Gastrocnemius medialis (tissue), 4 donors: Measurements from ENCODE around the gene PPDPF. TPM values are rescaled to one million over a fixed set of nuclear protein-coding genes. Genes with fewer than 3 reads are reported as not detected.
A peak's percentile ranks its signal among the peaks of the same experiment; 100 is the strongest.

ENCODE experiments used
- ATAC-seq, 2 donors: fragments of 150-250 bp; one replicate each; pipeline ENCODE4 v1.9.1; 2016
- DNase-seq, 2 donors: peaks; one replicate each; pipeline ENCODE4 v3.0.0-alpha.2; 2019
- H3K27ac ChIP-seq, 4 donors: fragments of 200-600 bp; sonication (generic); 1 replicate in 1 of 4; 2 replicates in 3 of 4; pipeline ENCODE4 v1.5.1; 2016 to 2018; ENCODE audit warnings: mild to moderate bottlenecking in 2 of 4, moderate library complexity in 1 of 4
- H3K27me3 ChIP-seq, 3 donors: fragments of 200-600 bp; sonication (generic) in 2 of 3; 1 replicate in 1 of 3; 2 replicates in 2 of 3; pipeline versions ENCODE4 v1.5.1 to v1.6.0; 2016 to 2019; ENCODE audit warnings: mild to moderate bottlenecking in 1 of 3, moderate library complexity in 1 of 3
- H3K36me3 ChIP-seq, 2 donors: fragments of 200-600 bp; sonication (generic) in 1 of 2; one replicate each; pipeline ENCODE4 v1.5.1; 2017 to 2018
- H3K4me1 ChIP-seq, 2 donors: fragments of 200-600 bp; sonication (generic) in 1 of 2; one replicate each; pipeline ENCODE4 v1.5.1; 2016 to 2017; ENCODE audit warnings: mild to moderate bottlenecking in 2 of 2
- H3K4me3 ChIP-seq, 4 donors: fragments of 200-600 bp; sonication (generic) in 3 of 4; 1 replicate in 1 of 4; 2 replicates in 3 of 4; pipeline ENCODE4 v1.5.1; 2016 to 2019; ENCODE audit warnings: mild to moderate bottlenecking in 2 of 4
- H3K9me3 ChIP-seq, 3 donors: fragments of 200-600 bp; sonication (generic) in 2 of 3; 1 replicate in 1 of 3; 2 replicates in 2 of 3; pipeline ENCODE4 v1.5.1; 2016 to 2019
- POLR2A ChIP-seq, 2 donors: fragments of 450-650 bp; IDR thresholded peaks; one replicate each; pipeline ENCODE4 v1.6.1; 2017; ENCODE audit warnings: antibody characterized with exemption in 2 of 2, mild to moderate bottlenecking in 2 of 2, moderate library complexity in 2 of 2
- in situ Hi-C, 4 donors: fragments of 200-750 bp; cut with MboI; loops; one replicate each; pipeline versions ENCODE4 v1.15.0 to v1.8.0; 2017; ENCODE audit warnings: low sequenced_read_pairs in 4 of 4
- intact Hi-C: fragments of 100-400 bp; cut with DNase I; formaldehyde crosslinking; loops from one replicate; pipeline ENCODE4 v1.15.1; 2023; ENCODE audit warnings: low total_unique reads
- total RNA-seq, 4 donors: library from RNA; depleted of rRNA; stranded (reverse); fragments of >200 nt; gene quantifications; one replicate each; pipeline versions ENCODE4 v1.1.0 to v1.2.3, GENCODE V29; 2016
- TF ChIP-seq, protein P1 (sequence below), 5 experiments: fragments of 450-650 bp in 3 of 5; fragments of 200-600 bp in 2 of 5; sonication (generic) in 2 of 5; IDR thresholded peaks in 4 of 5; conservative IDR thresholded peaks in 1 of 5; 1 replicate in 4 of 5; 2 replicates in 1 of 5; pipeline ENCODE4 v1.5.1; 2016 to 2019; ENCODE audit warnings: antibody characterized with exemption in 5 of 5, mild to moderate bottlenecking in 3 of 5, moderate library complexity in 3 of 5

PPDPF gene
- total RNA-seq, 4 donors from 2014 or later = 50.2 to 207 (median 76.1) TPM

DNA sequence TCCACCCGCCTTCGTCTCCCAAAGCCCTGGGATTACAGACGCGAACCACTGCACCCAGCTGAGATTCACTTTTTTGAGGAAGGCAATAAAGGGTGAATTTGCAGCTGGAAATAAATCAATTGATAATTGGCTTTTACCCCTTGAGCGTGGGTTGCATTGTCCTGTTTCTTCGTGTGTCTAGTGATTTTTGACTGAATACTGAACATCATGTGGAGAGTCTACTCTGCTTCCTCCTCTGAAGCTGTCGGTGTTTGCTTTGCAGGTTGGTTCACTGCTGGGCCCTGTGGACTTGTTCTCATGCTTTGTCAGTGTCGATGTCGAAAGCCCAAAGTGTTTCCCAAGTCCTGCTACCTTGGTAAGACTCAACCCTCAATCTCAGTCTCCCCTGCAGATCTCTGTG, 15.9 kb upstream of the PPDPF start:
- Histone ChIP-seq H3K36me3 (no peaks in the 10 kb centered on the region), H3K27me3 (no peaks in the 10 kb centered on the region), H3K27ac (no peak overlapping the region), H3K4me3 (no peak overlapping the region), H3K4me1 (peaks cover 26 to 30% of the 10 kb centered on the region in 2 donors), H3K9me3 (no peaks in the 10 kb centered on the region)
- TF ChIP-seq POLR2A (IDR thresholded peaks at IDR 0.05) = no peak
- TF ChIP-seq, protein P1, sequence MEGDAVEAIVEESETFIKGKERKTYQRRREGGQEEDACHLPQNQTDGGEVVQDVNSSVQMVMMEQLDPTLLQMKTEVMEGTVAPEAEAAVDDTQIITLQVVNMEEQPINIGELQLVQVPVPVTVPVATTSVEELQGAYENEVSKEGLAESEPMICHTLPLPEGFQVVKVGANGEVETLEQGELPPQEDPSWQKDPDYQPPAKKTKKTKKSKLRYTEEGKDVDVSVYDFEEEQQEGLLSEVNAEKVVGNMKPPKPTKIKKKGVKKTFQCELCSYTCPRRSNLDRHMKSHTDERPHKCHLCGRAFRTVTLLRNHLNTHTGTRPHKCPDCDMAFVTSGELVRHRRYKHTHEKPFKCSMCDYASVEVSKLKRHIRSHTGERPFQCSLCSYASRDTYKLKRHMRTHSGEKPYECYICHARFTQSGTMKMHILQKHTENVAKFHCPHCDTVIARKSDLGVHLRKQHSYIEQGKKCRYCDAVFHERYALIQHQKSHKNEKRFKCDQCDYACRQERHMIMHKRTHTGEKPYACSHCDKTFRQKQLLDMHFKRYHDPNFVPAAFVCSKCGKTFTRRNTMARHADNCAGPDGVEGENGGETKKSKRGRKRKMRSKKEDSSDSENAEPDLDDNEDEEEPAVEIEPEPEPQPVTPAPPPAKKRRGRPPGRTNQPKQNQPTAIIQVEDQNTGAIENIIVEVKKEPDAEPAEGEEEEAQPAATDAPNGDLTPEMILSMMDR (IDR thresholded peaks at IDR 0.05 in 4 of 5, conservative IDR thresholded peaks at IDR 0.05 in 1 of 5) = no peak
- intact Hi-C loops = no loop called here
- no peak for ATAC-seq
- in situ Hi-C loops = no loop called here
- DNase-seq = no peak

DNA sequence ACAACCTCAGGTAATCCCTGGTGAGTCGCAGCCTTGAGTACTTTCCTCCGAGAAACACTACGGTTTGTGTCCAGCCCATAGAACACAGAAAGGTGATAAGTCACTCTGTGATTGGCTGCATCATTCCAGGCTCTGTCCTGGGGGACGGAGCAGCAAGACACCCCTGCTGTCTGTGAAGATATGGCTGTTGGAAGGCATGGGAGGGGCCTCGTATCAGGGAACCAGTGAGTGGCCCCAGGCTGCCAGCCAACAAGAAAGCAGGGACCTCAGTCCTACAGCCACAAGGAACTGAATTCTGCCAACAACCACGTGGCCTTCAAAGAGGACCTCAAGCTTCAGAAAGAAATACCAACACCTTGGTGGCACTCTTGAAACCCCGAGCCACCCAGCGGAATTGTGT, 15.3 kb upstream of the PPDPF start:
- no peaks in the 10 kb centered on the region for H3K36me3 ChIP-seq
- no peak overlapping the region for H3K4me3 ChIP-seq
- intact Hi-C loops = no loop called here
- no peak overlapping the region for H3K27ac ChIP-seq
- DNase-seq = peak in 1 of 2 donors; percentile 6
- no peaks in the 10 kb centered on the region for H3K9me3 ChIP-seq
- in situ Hi-C loops = no loop called here
- H3K27me3 ChIP-seq = no peaks in the 10 kb centered on the region
- TF ChIP-seq, protein P1 (IDR thresholded peaks at IDR 0.05 in 4 of 5, conservative IDR thresholded peaks at IDR 0.05 in 1 of 5) = no peak
- TF ChIP-seq POLR2A (IDR thresholded peaks at IDR 0.05) = no peak
- ATAC-seq = no peak
- H3K4me1 ChIP-seq = peaks cover 26% of the 10 kb centered on the region in 2 donors

DNA sequence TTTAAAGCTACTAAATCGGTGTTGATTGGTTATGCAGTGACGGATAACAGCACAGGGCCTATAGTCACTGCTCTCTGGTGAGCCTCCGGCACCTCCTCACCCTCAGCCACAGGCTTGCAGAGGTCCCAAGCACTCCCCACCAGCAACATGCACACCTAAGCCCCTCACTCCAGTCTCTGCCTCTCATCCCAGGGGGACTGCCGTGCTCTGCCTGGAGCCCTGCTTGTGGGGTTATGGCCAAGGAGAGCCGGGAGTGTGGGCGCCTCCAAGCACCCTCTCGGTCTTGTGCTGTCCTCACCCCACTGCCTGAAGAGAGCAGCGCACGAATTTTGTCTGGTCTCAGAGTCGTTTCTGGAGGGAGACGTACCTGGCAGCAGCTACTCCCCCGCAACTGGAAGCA, 14.8 kb upstream of the PPDPF start:
- Histone ChIP-seq H3K27ac (peak overlapping the region in 1 of 4 donors; percentile 43), H3K4me3 (no peak overlapping the region), H3K36me3 (no peaks in the 10 kb centered on the region), H3K9me3 (no peaks in the 10 kb centered on the region), H3K27me3 (no peaks in the 10 kb centered on the region), H3K4me1 (peaks cover 24 to 26% of the 10 kb centered on the region in 2 donors)
- intact Hi-C loops = no loop called here
- in situ Hi-C loops = no loop called here
- DNase-seq (no peak), ATAC-seq (no peak)
- TF ChIP-seq, protein P1 (IDR thresholded peaks at IDR 0.05 in 4 of 5, conservative IDR thresholded peaks at IDR 0.05 in 1 of 5) = no peak
- TF ChIP-seq POLR2A (IDR thresholded peaks at IDR 0.05) = no peak

DNA sequence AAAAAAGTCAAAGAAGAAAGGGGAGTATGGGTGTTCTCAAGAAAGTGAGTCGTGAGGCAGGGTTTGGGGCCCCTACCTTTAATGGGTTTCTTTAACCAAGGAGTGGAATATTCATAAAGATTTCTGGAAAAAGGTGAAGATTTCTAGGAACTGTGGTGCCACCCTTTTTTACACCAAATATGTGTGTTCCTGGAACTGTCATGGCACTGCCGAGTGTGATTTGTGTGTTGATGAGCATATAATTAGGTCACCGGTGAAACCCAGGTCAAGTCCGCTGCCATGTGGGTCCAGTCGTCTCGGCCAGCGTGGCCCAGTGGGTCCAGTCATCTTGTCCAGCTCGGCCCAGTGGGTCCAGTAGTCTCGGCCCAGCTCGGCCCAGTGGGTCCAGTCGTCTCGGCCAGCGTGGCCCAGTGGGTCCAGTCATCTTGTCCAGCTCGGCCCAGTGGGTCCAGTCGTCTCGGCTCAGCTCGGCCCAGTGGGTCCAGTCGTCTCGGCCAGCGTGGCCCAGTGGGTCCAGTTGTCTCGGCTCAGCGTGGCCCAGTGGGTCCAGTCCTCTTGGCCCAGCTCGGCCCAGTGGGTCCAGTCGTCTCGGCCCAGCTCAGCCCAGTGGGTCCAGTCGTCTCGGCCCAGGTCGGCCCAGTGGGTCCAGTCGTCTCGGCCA, 13.4 kb upstream of the PPDPF start:
- no peak overlapping the region for H3K4me3 ChIP-seq

More for the DNA sequence above, 13.4 kb upstream of the PPDPF start:
- Histone ChIP-seq H3K4me1 (peaks cover 14% of the 10 kb centered on the region in 2 donors), H3K27ac (no peak overlapping the region), H3K27me3 (no peaks in the 10 kb centered on the region), H3K36me3 (no peaks in the 10 kb centered on the region), H3K9me3 (no peaks in the 10 kb centered on the region)
- DNase-seq (peak in 1 of 2 donors; percentile 8), ATAC-seq (no peak)
- intact Hi-C loops = no loop called here
- TF ChIP-seq, protein P1 (IDR thresholded peaks at IDR 0.05 in 4 of 5, conservative IDR thresholded peaks at IDR 0.05 in 1 of 5) = no peak
- no peak for TF ChIP-seq POLR2A (IDR thresholded peaks at IDR 0.05)
- in situ Hi-C loops = no loop called here
